Measurements from ENCODE around the gene AGMAT.

AGMAT gene

DNA sequence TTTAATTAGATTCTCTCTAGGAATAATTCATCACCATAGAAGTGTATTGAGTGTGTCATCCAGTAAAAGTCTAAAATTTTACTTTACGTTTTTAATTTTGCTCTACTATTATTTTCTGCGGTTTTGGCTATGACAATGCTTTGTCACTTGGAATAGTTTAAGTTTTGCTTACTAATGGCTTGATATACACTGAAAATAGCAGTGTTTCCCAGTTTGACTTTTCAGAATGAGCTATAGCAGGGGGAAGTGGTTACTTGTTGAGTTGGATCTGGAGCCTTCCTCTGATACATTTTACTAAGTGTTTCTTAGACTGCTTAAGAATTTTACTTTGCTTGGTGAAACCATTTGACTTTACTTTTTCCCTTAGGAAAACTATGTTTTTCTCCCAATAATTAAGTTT, 53.2 kb downstream of the AGMAT start:
- no peak for DNase-seq (ENCODE audit: low spot score)
- TF ChIP-seq, protein P1, sequence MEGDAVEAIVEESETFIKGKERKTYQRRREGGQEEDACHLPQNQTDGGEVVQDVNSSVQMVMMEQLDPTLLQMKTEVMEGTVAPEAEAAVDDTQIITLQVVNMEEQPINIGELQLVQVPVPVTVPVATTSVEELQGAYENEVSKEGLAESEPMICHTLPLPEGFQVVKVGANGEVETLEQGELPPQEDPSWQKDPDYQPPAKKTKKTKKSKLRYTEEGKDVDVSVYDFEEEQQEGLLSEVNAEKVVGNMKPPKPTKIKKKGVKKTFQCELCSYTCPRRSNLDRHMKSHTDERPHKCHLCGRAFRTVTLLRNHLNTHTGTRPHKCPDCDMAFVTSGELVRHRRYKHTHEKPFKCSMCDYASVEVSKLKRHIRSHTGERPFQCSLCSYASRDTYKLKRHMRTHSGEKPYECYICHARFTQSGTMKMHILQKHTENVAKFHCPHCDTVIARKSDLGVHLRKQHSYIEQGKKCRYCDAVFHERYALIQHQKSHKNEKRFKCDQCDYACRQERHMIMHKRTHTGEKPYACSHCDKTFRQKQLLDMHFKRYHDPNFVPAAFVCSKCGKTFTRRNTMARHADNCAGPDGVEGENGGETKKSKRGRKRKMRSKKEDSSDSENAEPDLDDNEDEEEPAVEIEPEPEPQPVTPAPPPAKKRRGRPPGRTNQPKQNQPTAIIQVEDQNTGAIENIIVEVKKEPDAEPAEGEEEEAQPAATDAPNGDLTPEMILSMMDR (IDR thresholded peaks at IDR 0.05; ENCODE audit: extremely low read depth, insufficient read depth, missing control alignments): no peak
- in situ Hi-C loops (cut with MboI; ENCODE audit: low pct_unique_long_range_greater_than_20kb, low sequenced_read_pairs, unreplicated experiment): no loop called here

DNA sequence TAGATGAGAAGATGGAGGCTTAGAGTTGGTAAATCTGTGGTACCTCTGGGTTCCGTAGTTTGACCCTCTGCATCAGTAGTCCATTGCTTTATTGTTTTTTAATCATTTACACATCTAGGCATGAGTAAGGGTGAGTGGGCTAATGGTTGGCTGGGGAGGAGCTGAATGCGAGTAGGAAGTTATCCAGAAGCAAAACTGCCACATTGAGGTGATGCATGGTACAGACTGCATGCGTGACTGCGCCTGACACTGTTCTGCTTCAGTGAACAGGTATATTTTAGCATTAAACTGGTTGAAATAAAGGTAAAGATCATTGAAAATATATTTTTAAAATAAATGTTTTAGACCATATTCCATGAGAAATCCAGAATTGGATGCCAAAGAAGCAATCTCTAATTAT, 53.8 kb downstream of the AGMAT start:
- in situ Hi-C loops (cut with MboI; ENCODE audit: low pct_unique_long_range_greater_than_20kb, low sequenced_read_pairs, unreplicated experiment): no loop called here
- DNase-seq (ENCODE audit: low spot score): no peak
- TF ChIP-seq, protein P1 (IDR thresholded peaks at IDR 0.05; ENCODE audit: extremely low read depth, insufficient read depth, missing control alignments): no peak

DNA sequence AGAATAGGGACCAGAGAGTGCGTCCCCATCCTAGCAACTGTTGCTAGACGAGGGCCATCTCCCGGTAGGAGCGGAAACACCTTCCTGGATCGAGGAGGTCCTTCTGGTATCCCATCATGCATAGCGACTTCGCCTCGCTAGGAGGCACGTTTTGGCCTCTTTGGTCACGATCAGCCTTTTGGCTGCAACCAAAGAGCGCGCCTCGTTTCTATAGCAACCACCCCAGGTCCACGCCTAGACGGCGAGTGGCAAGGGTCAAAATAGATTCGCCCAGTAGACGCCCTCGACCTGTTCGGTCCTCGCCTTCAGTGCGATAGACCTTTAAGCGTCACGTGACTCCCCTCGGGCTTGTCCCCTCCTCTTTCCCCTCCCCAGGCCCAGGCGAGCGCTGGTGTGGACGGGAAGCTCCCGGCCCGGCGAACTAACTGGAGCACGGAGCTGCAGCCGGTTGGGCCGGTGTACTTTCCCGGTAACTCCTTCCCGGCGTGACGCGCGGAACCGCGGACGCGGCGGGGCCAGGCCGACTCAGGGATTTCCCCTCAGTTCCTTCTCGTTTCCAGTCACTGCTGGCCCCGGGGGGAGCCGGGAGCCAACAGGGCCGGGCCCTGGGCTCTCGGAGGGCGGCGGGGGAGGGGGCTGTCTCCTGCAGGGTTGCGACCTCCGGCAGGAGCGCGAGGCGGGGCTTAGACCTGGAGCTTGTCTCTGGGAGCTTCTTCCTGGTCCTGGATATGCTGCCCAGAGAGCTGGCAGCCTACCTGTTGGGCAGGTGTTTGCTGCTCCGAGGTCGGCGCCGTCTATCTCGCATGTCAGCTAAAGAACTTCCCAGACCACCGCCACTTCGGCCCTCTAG, 58.1 kb downstream of the AGMAT start, which contains the start of gene DNAJC16:
TSS of gene DNAJC16 (plus strand) at position 359 of the 850 bp plus-strand sequence. CDS start 2,258 bp downstream, outside the sequence.
- DNase-seq (ENCODE audit: low spot score): peak; percentile 89
- in situ Hi-C loops (cut with MboI; ENCODE audit: low pct_unique_long_range_greater_than_20kb, low sequenced_read_pairs, unreplicated experiment): no loop called here
- TF ChIP-seq, protein P1 (IDR thresholded peaks at IDR 0.05; ENCODE audit: extremely low read depth, insufficient read depth, missing control alignments): peak; percentile 34

- TF ChIP-seq, protein P1 (IDR thresholded peaks at IDR 0.05; ENCODE audit: extremely low read depth, insufficient read depth, missing control alignments): no peak
- DNase-seq (ENCODE audit: low spot score): no peak
- in situ Hi-C loops (cut with MboI; ENCODE audit: low pct_unique_long_range_greater_than_20kb, low sequenced_read_pairs, unreplicated experiment): no loop called here
Measured at GRCh38 chr1:15526021-15526489, 58.8 kb downstream of the AGMAT start.

GRCh38 chr1:15525050-15526020, 59.5 kb downstream of the AGMAT start:
- no peak for DNase-seq (ENCODE audit: low spot score)
- in situ Hi-C loops (cut with MboI; ENCODE audit: low pct_unique_long_range_greater_than_20kb, low sequenced_read_pairs, unreplicated experiment): no loop called here
- TF ChIP-seq, protein P1 (IDR thresholded peaks at IDR 0.05; ENCODE audit: extremely low read depth, insufficient read depth, missing control alignments): no peak
